GM18505 (cell line): ENCODE results near the gene GFRA1.

Source experiments
- ATAC-seq: cut with Tn5 transposase; IDR thresholded peaks from one replicate; pipeline ENCODE4 v1.9.1; 2021; ENCODE audit not compliant: unreplicated experiment
- POLR2A ChIP-seq: IDR thresholded peaks from 4 replicates; pipeline ENCODE4 v1.6.1; 2011; ENCODE audit warnings: borderline replicate concordance; ENCODE audit not compliant: insufficient read depth, insufficient read length; ENCODE audit errors: extremely low read depth

GFRA1 gene

GRCh38 chr10:116141246-116141645, 131.8 kb downstream of the GFRA1 start:
- no peak for ATAC-seq
- TF ChIP-seq POLR2A = no peak

GRCh38 chr10:116139886-116140285, 133.1 kb downstream of the GFRA1 start:
- no peak for ATAC-seq
- TF ChIP-seq POLR2A = no peak

GRCh38 chr10:116138897-116139296, 134.1 kb downstream of the GFRA1 start:
- no peak for TF ChIP-seq POLR2A
- ATAC-seq = no peak

GRCh38 chr10:116136261-116136660, 136.7 kb downstream of the GFRA1 start:
- ATAC-seq = no peak
- TF ChIP-seq POLR2A = no peak

GRCh38 chr10:116134322-116134721, 138.7 kb downstream of the GFRA1 start:
- no peak for TF ChIP-seq POLR2A
- ATAC-seq = no peak

- ATAC-seq = no peak
- no peak for TF ChIP-seq POLR2A
Measured at GRCh38 chr10:116133634-116134033, 139.4 kb downstream of the GFRA1 start.

- TF ChIP-seq POLR2A = no peak
- no peak for ATAC-seq
Measured at GRCh38 chr10:116132780-116133399, 140.1 kb downstream of the GFRA1 start.

GRCh38 chr10:116130006-116130405, 143.0 kb downstream of the GFRA1 start:
- ATAC-seq = no peak
- TF ChIP-seq POLR2A = no peak

- TF ChIP-seq POLR2A = no peak
- no peak for ATAC-seq
Measured at GRCh38 chr10:116126954-116127695, 145.9 kb downstream of the GFRA1 start.

GRCh38 chr10:116126239-116126638, 146.8 kb downstream of the GFRA1 start:
- TF ChIP-seq POLR2A = no peak
- no peak for ATAC-seq

- TF ChIP-seq POLR2A = no peak
- ATAC-seq = no peak
Measured at GRCh38 chr10:116125180-116125579, 147.8 kb downstream of the GFRA1 start.

GRCh38 chr10:116124777-116125176, 148.2 kb downstream of the GFRA1 start:
- ATAC-seq = no peak
- no peak for TF ChIP-seq POLR2A

GRCh38 chr10:116122664-116123063, 150.3 kb downstream of the GFRA1 start:
- no peak for TF ChIP-seq POLR2A
- no peak for ATAC-seq
